Midbrain (tissue), 1 donor: ENCODE data around the gene NEK2.
"Not testable (repeated sequence)": the region's sequence is repeated elsewhere in the genome, so short reads cannot be mapped to it uniquely, and the experiment has no call there.

Experiments used
- DNase-seq: peaks from one replicate; lab custom pipeline; 2025; lab: John Stamatoyannopoulos, UW

NEK2 gene

DNA sequence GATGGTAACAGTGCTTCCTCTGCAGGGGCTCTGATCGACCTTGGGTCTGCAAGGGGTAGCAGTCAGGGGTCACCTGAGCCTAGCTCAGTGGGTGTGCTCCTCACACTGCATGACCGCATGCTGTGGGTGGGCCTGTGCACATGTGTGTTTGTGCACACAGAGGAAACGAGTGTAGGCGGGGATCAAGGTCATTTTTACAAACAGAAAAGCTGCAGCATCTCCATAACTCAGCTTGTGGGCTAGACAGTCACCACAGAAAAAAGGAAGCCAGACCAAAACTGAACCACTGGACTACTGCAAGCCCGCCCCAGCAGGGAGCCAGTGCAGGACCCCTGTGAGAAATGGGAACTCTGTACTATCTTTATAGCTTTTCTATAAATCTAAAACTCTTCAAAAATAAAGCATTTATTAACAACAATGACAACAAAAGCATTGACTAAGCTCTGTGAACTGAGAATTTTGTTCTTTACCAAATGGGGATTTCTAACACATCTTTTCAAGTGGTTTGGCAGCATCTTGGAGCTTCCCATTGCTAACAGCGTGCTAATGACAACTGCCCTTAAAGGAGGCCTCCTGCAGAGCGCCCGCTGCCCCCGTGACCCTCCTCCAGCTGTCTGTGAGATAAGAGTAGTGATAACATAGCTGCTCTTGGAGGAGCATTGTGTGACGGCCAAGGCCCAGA lies 19.9 kb upstream of the NEK2 start:
- no peak for DNase-seq

DNA sequence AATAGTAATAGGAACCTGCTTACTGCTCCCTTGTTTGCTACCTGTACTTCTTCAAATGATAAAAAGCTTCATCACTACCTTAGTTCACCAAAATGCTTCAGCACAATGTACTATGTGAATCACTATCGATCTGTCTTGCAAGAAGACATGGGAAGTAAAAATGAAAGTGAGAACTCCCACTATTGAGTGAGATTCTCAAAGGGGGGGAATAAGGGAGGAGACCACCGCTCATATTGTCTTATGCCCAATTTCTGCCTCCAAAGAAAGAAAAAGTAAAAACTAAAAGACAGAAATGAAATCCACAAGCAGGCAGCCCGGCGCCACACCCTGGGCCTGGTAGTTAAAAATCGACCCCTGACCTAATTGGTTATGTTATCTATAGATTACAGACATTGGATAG lies 18.5 kb upstream of the NEK2 start:
- not testable (repeated sequence) for DNase-seq

DNA sequence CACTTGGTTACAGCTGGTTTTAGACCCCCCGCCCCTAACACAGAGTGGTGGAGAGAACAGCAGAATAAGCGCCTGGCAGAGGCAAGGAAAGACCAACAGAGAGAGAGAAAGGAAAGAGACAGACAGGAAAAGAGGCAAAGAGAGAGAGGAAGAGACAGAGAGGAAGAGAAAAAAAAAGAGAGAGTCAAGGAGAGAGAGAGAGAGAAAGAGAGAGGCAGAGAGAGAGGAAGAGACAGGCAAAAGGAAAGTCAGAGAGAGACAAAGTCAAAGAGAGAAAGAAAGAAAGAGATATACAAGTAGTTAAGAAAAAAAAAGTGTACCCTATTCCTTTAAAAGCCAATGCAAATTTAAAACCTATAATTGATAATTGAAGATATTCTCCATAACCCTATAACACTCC lies 13.0 kb upstream of the NEK2 start:
- no peak for DNase-seq

DNA sequence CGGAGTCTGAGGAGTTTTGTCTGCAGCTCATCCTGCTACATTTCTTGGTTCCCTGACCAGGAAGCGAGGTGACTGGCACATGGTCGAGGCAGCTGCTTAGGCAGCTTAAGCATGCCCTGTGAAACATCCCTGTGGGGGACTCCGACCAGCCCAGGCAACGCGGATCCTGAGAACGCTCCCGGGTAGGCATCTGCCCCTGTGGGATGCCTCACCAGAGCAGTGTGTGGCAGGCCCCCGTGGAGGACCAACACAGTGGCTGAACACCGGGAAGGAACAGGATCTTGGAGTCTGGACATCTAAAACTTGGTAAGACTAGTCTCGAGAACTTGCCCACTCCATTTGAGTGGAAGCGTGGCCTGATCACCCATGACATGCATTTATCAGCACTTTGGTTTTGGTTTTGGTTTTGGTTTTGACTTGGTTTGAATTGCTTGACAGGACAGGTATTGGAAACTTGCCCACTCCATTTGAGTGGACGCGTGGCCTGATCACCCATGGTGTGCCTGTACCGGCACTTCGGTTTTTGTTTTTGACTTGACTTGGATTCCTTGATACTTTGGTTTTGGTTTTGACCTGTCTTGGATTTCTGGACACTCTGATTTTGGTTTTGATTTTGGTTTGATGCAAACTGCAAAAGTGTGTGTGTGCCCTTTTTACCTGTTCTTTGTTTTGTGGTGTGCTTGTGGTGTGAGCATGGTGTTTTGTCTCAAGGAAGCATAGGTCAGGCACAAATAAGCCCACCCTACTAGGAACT lies 12.2 kb upstream of the NEK2 start:
- no peak for DNase-seq

DNA sequence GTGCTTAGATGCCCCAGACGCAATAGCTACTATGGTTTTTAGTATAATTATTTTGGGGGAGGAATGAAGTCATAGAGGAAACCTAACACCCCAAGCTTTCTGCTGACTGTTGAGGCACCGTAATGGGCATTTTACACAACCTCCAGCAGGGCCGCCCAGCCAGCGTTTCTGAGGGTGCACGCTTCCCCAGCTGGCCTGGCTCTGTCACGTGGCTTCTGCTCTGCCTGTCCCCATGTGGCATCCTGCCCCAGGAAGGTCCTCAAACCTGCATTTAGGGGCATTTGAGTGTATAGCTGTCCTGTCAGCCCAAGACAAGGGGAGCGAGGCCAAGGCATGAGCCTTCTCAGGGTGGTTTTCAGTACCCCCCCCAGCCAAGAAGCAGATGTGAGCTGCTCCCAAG lies 10.4 kb upstream of the NEK2 start:
- no peak for DNase-seq

DNA sequence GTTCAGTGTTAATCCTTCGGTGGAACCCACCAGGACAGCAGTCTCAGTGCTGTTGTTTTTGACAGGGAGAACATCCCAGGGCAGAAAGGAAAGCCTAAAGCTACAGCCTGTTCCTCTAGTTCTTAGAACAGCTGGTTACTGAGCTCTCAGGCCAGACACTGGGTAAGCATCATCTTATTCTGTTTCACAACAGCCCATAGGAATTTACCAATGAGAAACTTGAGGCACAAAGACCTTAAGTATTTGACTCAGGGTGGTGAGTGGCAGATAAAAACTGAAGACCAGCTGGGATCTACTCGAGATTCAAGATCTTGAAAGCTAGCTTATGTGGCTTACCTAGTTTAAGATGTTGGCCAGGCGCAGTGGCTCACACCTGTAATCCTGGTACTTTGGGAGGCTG lies 9.4 kb upstream of the NEK2 start:
- no peak for DNase-seq

DNA sequence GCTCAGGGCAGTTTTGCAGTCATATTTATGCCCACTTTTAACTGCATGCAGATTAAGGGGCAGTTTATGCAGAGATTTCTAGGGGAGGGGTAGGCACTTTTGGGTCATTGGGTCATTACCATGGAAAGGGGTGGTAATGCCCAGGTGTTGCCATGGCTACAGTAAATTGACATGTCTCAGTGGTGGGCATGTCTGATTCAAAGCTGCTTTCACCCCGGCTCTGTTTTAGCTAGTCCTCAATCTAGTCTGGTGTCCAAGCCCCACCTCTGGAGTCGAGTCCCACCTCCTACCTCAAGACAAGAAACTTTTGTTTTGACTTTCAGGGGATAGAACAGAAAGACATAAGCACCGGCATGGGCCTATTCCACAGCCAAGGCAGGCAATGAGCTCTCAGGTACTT lies 8.9 kb upstream of the NEK2 start:
- DNase-seq: no peak

DNA sequence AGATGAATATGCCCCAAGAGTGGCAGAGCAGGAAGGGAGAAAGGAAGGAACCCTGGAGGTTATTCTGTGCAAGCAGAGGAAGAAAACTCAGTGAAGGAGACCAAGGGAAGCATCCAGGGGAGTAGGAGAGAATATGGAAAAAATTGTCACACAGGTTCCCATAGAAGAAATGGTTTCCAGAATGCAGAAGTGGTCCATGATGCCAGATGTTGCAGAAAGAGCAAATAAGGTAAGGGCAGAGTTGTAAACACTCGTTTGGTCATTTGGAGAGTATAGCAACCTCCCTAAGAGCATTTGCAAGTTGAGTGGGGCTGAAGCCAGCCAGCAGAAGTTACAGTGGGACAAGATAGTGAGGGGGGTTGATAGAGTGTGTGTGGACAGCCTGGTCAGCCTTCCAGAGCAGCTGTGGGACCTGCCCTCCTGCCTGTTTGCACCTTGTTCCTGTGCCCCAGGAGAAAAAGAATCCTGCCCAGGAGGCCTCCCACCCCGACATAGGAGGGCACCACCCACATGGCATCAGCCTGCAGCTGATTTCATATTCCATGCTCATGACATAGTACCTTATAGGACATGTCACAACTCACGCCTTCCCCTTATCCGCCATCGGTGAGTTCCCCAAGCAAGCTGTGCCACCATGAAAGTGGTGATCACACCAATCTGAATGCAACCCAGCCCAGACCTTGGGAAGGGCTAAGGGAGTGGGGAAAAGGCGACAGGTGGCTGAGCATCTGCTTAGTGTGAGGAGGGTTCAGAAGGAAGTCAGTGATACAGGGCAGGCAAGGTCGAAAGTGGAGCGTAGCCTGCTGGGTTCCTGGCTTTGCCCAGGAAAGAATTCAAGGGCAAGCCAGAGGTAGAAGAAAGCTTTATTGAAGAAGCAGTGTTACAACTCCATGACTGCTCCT lies 8.2 kb upstream of the NEK2 start:
- DNase-seq: no peak

DNA sequence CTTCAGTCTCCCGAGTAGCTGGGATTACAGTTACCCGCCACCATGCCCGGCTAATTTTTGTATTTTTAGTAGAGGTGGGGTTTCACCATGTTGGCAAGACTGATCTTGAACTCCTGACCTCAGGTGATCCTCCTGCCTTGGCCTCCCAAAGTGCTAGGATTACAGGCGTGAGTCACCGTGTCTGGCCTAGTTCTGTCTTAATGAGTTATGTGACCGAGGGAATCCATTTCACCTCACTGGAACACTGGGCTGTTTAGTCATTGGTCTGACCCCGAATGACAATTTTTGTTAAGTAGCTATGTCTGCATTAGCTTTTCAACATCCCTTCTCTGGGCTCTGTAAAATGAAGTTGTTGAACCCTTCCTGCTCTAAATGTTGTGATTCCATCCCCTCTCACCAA lies 6.8 kb upstream of the NEK2 start:
- not testable (repeated sequence) for DNase-seq

DNA sequence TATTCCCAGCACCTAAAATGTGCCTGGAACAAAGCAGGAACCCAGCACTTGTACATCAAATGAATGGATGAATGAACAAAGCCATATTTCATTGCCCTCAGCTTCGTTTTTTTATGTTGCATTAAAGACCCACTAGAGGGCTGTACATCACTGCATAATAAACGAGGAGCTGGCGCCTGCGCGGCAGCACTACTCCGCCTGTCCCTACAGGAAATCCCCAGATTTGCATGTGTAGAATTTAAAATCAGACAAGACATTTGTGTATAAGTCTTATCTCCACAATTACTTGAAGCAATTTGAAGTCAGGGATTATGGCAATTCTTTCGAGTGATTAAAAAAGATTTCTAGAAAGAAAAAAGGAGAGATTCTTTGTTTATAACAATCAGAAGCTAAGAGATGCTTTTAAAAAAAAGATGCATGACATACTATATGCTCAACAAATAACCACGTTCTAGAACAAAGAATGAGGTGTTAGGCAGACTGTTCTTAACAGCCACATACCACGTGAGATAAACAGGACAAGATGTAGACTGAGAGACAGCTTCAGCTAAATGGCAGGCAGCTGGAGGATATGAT lies 5.4 kb upstream of the NEK2 start:
- peak; percentile 88 for DNase-seq

DNA sequence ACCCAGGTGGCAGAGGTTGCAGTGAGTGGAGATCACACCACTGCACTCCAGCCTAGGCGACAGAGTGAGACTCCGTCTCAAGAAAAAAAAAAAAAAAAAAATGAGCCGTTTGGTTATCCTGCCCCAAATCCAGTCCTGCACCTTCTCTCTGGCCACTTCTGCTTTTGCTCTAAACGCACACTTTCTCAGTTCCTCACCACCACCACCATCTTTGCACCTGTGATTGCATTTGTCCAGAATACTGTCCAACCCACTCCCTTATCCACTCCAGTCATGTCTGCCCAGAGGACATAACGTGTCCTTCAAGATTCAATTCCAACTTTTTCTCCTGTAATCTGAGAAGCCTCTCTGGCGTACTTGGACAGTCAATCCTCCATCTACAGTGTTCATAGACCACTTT lies 2.2 kb upstream of the NEK2 start:
- DNase-seq: no peak

DNA sequence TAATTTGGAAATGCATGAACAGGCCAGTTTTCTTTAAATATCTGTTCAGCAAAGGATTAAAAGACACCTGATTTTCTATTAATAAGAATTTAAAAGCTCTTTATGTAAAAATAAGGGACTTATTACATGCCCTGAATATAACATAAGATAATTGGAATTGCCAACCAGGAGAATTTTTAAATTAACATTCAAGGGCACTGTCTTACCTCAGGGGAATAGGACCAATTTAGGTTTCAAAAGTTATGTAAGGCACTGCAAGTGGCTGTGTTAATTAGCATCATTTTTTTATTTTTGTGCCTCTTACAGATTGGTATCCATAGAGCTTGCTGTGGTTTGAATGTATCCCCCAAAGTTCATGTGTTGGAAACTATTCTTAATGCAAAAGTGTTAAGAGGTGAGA lies 1.3 kb upstream of the NEK2 start:
- no peak for DNase-seq

DNA sequence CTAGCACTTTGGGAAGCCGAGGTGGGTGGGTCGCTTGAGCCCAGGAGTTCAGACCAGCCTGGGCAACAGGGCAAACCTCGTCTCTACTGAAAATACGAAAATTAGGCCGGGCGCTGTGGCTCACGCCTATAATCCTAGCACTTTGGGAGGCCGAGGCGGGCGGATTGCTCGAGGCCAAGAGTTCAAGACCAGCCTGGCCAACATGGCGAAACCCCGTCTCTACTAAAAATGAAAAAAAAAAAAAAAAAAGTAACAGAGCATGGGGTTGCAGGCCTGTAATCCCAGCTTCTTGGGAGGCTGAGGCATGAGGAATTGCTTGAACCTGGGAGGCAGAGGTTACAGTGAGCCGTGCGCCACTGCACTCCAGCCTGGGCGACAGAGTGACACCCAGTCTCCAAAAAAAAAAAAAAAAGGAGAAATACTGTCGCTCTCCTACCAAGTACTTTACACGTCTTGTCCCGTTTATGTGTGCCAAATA lies 724 bp upstream of the NEK2 start:
- no peak for DNase-seq

DNA sequence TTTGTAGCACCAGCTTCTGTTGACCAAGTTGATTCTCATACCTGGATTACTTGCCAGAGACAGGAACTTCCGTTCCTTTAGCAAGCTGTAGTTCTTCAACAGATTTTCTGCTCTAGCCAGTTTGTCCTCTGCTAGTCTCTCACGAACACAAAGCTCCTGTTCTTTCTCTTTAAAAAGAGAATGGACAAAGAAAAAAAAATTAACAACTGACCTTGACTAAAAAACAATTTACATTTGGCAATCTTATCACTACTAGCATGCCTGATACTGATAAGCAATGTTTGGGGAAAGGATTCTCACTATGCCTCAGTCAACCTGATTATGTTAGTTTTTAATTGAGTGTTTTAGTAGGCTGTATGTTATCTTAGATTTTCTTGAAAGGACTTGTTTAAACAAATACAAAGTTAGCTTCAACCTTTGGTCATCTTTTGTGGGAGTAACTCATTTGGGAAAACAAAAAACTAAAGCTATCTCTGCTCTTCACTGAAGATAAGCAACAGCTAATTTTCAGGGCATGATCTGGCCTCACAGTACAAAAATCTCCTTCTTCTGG lies 8.3 kb downstream of the NEK2 start:
- DNase-seq: no peak

DNA sequence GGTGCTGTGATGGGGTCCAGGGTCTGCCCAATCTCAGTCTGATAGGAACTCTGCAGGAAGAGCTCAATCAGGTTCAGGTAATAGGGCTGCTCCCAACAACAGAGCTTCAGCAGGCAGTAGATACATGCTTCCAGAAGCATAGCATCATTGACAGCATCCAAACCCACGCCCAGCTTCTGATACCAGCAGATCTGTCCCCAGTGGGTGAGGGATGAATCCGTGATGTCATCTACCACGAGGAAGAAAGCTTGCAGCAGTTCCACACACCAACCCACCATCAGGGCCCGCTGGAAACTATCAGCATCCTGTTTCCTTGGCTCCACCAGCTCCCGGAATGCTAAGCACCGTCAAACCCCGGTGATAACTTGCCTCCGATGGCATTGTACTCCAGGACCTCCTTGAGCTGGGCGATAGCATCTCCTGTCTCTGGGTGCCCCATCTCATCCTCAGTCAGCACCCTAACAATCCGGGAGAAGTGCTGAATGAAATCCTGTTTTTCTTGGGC lies 14.7 kb downstream of the NEK2 start:
- DNase-seq: no peak

DNA sequence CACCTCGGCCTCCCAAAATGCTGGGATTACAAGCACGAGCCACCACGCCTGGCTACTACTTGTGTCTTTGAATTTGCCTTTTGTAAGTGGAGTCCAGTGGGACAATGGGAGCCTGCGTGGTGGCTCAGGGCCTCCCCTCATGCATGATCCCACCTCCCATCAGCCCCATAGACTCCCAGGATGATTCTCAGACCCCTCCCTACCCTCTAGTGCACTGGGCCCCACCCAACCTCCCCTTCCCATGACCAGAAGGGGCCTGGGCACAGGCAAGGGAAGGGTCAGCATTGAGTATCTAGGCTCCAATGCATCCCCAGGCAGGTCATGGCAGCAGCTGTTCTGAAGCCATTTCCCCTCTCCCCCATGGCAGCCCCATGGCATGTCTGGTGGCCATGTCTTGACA lies 18.7 kb downstream of the NEK2 start:
- no peak for DNase-seq

DNA sequence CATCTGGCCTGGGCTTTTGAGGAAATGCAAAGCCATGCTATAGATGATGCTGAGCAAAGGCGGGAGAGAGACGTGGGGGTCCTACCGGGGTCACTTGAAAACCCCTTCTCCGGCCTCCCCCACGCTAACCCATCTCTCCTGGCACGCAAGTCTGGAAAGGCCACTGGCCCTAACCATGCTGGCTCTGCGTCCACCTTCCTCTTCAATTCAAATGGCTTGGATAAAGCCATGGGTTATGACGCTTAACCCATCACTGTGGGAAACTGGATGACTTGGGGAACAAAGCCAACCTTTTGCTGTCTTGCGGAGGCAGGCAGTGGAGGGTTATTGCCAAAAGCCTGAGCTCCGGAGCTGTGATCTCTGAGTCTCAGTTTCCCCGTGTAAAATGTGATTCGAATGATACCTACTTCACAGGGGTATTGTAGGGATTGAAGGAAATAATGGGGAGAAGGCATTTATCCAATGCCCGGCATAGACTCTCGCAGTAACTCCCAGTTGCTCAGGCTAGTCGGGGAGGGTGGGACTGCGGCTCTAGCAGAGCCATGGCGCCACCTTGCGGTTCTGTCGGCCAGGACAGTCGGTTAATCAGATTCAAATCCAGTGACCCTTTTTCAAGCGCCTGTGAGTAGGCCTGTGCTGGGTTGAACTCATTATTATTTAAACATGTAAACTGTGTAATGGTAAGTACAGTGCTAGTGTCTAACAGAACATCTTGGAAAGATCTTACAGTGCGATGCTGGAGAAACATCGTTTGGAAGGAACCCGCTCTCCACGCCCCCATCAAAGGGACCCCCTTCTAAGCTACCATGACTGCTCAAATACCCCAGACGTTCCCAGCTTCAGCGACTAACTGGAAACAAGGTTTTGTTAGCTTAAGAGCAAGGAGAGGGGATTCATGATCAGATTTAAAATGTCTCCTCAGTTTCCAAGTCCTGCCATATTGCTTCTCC lies 20.3 kb downstream of the NEK2 start:
- peak; percentile 88 for DNase-seq

DNA sequence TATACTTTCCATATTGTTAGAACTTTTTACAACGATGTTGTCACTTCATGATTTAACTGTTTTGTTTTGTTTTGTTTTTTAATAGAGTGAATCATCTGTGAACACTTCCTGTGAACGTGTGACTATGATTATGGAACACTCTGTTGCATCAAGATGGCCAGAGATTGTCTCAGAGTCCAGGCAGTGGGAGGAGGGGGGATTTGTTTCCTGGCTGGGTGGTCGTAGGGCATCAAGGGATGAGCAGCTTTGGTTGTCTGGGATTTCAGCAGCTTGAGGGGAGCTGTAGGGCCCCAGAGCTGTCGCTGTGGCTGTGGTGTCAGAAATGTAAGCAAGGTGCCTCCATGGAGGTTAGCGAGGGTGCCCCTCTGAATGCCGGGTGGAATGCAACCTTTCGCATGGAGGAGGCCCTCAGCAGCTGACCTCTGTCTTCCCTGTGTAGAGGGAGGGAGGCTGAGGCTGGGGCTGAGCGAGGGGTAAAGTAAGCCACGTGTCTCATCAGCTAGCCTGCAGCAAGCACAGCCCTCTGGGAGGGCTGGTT lies 21.4 kb downstream of the NEK2 start:
- no peak for DNase-seq

DNA sequence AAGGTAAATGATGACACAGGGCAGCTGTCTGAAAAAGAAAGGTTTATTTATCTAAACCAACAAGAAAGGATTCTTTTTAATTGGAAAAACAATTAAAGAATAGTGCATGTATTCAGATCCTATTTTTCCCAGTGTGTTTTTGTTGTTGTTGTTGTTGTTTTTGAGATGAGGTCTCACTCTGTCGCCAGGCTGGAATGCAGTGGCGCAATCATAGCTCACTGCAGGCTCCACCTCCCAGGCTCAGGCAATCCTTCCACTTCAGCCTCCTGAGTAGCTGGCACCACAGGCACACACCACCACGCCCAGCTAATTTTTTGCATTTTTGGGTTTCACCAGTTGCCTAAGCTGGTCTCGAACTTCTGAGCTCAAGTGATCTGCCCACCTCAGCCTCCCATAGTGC lies 22.1 kb downstream of the NEK2 start:
- DNase-seq: no peak

DNA sequence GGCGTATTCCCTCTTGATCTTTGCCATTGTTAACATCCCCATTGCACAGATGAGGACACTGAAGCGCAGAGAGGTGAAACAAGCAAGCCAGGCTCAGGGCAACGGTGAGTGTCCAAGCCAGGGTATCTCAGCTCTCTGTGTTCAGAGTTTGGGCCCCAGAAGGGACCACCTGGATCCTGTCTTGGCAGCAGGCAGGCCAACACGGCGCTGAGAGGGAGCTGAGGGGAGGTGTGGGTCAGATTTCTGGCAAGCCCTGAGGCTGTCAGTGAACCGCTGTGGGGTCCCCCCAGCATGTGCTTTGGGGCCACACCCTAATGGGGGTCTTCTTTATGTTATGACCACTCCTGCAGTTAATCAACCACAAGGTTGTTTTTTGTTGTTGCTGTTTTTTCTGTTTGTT lies 23.1 kb downstream of the NEK2 start:
- DNase-seq: no peak
